Activated CD4-positive, CD25-positive, alpha-beta regulatory T cell treated with anti-CD3 and anti-CD28 coated beads, Interleukin-2, amount 50 U/mL, for 16 hours (primary cell): Measurements from ENCODE around the gene TMEM156.
"Not testable (repeated sequence)": the region's sequence is repeated elsewhere in the genome, so short reads cannot be mapped to it uniquely, and the experiment has no call there.

Source experiments
- DNase-seq: peaks from one replicate; pipeline ENCODE4 v3.0.0-alpha.2; 2020; ENCODE audit warnings: low read depth, low spot score

Gene TMEM156

GRCh38 chr4:38993683-38994082 is 38.5 kb downstream of the TMEM156 start:
- no peak for DNase-seq

DNA sequence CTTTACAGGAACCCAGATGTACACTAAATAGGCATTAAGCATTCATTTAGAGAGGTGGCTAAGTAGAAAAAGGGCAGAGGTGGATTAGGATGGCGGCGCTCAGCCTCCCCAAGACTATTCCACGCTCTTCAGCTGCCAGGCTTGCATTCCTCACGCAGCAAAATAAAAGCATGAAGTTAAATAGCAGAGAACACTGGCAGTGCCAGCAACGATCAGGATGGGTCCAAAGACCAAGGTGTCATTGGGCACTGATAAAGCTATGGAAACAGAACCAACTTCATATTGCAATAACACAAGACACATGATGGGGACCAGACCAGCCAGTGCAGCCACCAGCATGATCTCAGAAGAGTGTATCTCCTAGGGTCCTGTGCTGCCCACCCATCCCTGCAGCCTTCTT is 42.0 kb downstream of the TMEM156 start:
- no peak for DNase-seq

- DNase-seq = no peak
Observed at GRCh38 chr4:38989487-38989886, 42.7 kb downstream of the TMEM156 start.

- DNase-seq = not testable (repeated sequence)
Observed at GRCh38 chr4:38988353-38988752, 43.9 kb downstream of the TMEM156 start.

GRCh38 chr4:38987491-38987890 is 44.7 kb downstream of the TMEM156 start:
- DNase-seq = no peak

GRCh38 chr4:38985410-38986100 is 46.7 kb downstream of the TMEM156 start:
- no peak for DNase-seq

- no peak for DNase-seq
Observed at GRCh38 chr4:38983787-38984598, 48.2 kb downstream of the TMEM156 start.

DNA sequence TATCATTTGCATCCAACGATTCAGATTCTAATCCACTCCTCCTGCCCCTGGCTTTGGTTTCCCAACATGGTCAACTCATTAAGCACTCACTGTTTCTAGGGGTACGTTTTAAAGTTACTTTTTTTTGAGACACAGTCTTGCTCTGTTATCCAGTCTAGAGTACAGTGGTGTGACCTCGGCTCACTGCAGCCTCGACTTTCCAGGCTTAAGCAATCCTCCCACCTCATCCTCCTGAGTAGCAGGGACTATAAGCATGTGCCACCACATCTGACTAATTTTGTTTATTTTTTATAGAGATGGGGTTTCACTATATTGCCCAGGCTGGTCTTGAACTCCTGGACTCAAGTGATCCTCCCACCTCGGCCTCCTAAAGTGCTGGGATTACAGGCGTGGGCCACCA is 48.9 kb downstream of the TMEM156 start:
- DNase-seq = no peak

DNA sequence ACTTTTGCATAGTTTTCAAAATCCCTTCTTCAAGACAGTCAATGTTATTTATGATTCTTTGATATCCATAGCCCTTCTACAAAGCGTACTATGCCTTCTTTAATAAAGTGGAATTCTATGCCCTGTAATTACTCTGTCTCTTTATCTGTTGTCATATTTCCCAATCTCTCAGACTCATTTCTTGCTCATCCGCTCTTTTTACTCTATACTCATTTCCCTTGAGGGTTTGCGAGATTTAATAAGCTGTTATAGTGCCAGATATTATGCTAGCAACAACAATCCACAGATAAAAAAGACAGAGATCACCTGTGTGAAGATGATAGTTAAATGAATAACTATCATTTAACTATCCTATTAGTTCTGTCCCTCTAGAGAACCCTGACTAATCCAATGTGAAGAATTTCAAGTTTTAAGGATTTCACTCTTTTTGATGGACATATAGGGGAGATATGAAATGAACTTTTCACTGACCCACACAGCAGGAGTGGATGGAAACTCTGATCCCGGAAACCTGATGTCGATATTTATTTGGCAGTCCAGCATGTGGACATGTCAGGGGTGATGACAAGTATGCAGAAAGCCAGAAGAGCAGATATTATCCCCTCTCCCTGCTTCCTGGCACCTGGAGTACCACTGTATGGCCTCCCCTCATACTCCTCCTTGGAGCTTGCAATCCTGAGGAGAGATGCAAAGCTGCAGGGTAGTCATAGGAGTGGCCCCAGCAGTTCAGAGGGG is 49.7 kb downstream of the TMEM156 start:
- DNase-seq = no peak

DNA sequence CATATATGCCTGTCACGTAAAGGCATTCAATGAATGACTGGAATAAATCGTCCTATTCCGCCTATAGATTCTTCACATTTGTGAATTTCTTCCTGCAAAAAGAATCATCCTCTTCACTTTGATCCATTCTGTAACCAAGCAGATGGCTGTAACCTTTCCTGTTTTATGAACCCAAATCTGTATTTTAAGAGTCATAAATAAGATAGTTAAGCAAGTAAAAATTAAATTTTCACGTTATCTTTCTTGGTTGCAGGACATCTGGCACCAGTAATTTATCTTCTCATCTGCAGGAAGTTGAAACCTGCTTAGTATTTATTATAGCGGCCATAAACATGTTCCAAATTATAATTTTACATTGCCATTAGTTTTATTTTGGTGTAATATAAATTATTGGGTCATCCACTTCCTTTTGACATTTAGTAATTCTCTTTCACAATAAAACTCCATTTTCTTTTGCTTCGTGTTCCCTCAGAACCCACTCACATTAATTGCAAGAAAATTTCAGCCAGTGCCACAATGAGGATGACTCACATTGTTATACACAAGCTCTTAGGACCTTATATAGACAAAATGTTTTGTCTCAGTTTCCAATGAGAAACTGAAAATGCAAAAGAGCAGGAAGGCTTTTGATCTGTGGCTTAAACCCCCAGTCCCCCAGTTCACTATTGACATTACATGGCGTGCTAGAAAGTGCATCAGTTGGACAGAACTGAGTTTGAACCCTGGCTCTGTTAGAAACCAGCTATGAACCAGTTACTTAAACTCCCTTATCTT is 51.1 kb downstream of the TMEM156 start:
- no peak for DNase-seq

- no peak for DNase-seq
Observed at GRCh38 chr4:38979511-38980230, 52.5 kb downstream of the TMEM156 start.

DNA sequence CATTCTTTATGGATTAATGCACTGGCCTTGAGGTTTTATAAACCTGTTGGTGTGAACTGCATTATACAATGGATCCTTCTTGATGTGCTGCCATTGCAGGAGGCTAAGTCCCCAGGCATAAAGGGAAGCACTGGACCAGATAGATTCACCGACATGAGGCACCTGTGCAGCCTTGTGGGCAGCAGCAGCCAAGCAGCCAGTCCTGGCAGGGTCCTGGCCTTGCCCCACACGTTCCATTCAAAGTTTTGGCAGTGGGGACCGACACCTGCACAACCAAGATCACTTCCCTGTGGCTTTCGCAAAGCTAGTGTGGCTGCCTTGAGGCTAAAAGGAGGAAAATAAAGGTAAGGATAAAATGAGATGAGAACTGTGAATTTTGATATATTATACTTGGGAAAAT is 53.1 kb downstream of the TMEM156 start:
- no peak for DNase-seq

DNA sequence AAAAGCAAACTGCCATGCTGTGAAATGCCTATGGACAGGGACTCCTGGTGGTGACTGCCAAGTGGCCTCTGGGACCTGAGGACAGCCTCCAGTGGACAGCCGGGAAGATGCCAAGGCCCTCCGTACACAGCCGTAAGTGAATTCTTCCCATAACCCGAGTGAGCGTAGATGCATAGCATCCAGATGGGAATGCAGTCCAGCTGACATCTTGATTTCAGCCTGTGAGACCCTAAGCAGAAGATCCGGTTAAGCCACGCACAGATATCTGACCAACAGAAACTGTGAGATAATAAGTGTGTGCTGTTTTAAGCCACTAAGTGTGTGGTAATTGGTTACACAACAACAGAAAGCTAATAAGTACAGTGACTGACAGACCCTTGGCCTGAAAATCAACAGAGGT is 55.9 kb downstream of the TMEM156 start:
- no peak for DNase-seq

GRCh38 chr4:38968668-38969067 is 63.5 kb downstream of the TMEM156 start:
- no peak for DNase-seq

DNA sequence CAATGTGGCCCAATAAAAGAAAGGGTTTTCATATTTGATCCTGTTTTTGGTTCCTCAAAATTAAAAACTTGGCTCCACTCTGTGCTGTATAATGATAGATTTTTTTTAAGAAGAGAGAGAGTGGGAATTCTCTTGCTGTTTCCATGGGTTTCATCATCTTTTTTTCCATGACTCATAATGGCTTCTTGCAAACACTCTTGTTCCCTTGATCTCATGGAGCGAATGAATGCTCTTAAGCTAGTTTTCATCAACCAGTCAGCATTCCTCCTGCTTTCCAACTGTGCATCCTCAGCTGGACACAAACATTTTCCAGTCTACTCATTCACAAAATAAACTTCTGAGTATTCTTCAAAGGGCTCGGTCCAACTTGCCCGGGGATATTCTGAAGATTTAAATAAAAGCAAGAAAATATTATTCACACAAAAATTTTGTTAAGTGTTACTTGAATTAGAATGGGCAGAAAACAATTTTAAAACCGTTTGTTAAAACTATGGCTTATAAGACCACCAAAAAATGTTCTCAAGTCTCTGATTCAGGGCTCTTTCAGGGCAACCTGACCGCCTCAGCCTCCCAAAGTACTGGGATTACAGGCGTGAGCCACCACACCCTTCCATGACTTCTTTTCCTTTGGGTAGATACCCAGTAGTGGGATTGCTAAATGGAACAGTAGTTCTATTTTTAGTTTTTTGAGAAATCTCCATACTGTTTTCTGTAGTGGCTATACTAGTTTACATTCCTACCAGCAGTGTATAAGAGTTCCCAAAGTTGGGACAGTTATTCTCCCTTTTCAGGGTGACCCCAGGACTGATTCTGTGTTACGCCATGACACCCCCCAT is 64.7 kb downstream of the TMEM156 start:
- no peak for DNase-seq

DNA sequence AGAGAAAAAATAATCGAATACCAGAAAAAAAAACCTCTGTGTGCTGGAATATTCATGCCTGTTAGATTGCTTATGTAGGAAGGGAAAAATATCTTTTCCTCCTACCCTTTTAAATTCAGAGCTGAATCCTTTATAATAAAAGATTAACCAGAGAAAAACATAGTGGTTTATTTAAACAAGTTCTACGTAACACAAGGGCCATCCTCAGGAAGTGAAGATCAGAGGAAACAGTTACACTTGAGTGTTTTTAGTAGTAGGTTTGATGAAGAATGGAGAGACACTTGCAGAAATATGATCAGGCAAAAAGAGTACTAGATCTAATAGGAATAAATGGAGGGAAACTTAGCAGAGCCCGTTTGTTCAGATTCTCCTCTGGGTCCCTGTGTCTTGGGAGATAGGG is 66.3 kb downstream of the TMEM156 start:
- no peak for DNase-seq

DNA sequence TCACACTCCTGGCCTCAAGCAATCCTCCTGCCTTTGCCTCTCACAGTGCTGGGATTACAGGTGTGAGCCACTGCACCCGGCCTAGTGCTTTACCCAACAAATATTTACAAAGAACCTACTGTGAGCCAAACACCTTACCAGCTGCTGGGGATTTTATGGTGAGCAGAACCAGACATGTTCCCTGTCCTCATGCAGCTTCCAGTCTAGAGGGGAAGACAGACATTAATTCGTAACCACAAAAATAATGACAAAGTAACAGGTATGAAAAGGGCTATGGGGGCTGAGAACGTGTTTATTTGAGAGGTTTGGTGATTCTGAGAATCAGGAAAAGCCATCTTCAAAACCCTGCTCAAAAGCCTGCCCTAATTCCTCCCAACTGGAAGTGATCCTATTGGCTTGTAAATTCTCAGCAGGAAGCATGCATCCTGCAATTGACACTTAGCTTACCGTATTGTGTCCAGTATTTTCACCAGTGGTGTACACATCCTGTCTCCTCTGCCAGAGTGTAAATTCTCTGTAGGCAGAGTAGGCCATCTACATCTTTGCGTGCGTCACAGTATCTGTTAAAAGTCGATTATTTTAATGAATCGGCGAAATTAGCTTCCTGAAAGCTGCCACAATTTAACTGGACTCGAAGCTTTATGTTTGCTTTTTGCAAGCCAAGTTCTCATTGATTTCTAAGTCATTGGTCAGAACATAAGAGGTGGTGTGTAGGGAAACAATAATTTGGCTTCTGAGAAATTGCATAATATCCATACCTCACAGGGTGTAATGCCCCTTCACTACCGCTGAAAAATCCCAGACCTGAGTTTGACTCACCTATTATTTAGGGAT is 67.0 kb downstream of the TMEM156 start:
- no peak for DNase-seq

GRCh38 chr4:38959248-38959647 is 73.0 kb downstream of the TMEM156 start:
- DNase-seq = not testable (repeated sequence)
